Measurements from ENCODE around the gene GPR176.

DNA sequence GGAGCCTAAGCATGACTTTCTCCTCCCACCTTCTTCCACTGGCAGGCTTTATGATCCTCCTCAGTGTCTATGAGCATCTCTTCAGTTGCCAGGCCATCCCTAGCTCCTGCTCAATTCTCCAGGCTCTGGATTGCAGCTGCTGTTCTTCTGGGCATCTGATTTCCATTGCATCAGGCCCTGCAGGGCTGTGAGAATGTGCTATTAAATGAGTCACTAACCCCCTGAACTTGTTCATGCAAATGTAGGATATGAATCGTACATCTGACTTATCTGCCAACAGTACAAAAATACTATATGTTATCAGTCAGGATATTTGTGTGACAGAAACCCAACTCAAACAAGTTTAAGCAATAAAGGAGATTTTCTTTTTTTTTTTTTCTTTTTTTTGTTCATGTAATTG lies 11.9 kb downstream of the GPR176 start:
- TF ChIP-seq, protein P1, sequence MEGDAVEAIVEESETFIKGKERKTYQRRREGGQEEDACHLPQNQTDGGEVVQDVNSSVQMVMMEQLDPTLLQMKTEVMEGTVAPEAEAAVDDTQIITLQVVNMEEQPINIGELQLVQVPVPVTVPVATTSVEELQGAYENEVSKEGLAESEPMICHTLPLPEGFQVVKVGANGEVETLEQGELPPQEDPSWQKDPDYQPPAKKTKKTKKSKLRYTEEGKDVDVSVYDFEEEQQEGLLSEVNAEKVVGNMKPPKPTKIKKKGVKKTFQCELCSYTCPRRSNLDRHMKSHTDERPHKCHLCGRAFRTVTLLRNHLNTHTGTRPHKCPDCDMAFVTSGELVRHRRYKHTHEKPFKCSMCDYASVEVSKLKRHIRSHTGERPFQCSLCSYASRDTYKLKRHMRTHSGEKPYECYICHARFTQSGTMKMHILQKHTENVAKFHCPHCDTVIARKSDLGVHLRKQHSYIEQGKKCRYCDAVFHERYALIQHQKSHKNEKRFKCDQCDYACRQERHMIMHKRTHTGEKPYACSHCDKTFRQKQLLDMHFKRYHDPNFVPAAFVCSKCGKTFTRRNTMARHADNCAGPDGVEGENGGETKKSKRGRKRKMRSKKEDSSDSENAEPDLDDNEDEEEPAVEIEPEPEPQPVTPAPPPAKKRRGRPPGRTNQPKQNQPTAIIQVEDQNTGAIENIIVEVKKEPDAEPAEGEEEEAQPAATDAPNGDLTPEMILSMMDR (IDR thresholded peaks at IDR 0.05; ENCODE audit: insufficient read depth, low read depth, low read length): no peak
- TF ChIP-seq EZH2 (IDR thresholded peaks at IDR 0.05; ENCODE audit: insufficient read depth, low read length): no peak

All from astrocyte (in vitro differentiated cells and primary cell).